Astrocyte of the cerebellum (primary cell): ENCODE results near the gene CTU1.

Source experiments
- DNase-seq: peaks from one replicate; pipeline ENCODE4 v3.0.0-alpha.2; 2011; ENCODE audit warnings: low read depth
- H3K4me3 ChIP-seq: 2 replicates; pipeline ENCODE4 v1.5.1; 2011; ENCODE audit warnings: mild to moderate bottlenecking, low read depth, low read length, moderate library complexity
- CTCF ChIP-seq: IDR thresholded peaks from 2 replicates; pipeline ENCODE4 v1.5.1; 2012; ENCODE audit warnings: low read length, low read depth, moderate library complexity, mild to moderate bottlenecking; ENCODE audit errors: missing control alignments
- in situ Hi-C: cut with HindIII; loops from 2 replicates; pipeline ENCODE4 v1.10.0; 2017; ENCODE audit warnings: low sequenced_read_pairs

The CTU1 gene

GRCh38 chr19:51071095-51071405, 37.2 kb downstream of the CTU1 start:
- in situ Hi-C loops, result no loop called here
- DNase-seq, result no peak
- H3K4me3 ChIP-seq, result no peak overlapping the region
- no peak for TF ChIP-seq CTCF

DNA sequence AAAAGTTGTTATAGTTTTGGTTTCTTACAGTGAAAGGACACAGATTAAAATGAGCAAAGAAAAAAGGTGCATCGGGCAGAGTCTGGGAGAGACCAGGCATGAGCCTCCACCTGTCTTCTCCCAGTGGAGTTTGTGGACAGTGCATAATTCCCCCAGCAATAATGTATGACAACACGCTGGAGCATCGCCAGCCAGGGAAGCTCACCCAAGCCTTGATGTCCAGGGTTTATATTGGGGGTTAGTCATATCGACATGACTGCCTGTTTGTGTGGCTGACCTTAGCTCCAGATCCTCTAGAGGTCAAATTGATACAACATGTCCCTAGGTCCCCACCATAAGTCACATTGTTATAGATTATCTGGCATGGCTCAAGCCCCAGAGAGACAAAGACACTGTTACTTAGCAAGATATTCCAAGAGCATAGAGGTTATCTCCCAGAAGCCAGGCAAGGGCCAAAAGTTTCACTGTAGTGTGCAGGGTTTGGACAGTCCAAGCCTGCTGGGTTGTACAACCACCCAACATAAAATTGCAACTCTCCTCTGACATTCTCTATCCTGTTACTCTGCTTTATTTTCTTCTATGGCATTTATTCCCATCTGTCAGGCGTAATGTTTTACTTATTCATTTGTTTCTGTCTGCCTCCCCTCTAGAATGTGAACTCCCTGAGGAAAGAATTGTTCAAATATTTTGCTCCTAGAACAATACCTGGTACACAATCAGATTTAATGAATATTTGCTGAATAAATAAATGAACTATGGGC, 37.7 kb downstream of the CTU1 start:
- H3K4me3 ChIP-seq, result no peak overlapping the region
- DNase-seq, result no peak
- in situ Hi-C loops, result no loop called here
- no peak for TF ChIP-seq CTCF

DNA sequence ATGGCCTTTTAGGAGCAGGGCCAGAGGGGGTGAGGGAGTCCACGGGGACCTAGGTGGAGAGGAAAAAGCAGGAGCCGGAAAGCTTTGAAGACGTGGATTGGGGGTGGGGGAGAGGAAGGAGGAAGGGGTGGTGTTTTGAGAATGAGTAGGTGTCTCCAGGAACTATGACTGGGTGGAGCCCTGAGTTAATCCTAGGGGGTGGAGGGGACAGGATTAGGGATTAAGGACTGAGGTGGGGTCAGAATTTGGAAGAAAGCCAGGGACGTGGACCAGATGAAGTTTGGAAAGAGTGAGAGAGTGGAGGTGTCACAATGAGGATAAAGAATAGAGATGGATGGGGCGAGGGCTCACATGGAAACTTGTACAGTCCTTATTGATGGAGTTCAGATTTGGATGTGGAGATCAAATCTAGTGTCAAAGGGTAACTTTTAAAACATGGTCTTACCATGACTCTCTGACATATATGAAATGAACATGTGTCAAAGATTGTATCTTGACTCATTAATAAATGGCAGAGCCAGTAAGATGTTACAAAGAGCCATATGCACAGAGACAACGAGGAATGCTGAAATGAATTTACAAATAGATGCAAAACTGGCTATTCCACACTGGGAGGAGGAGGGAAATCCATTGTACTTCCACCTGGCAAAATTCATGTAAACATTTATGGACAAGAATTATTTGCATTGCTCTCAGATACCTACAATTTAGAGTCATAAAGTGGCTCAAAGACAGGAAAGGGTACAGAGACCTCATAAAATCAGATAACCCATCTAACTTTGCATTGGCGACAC, 41.6 kb downstream of the CTU1 start:
- DNase-seq, result no peak

DNA sequence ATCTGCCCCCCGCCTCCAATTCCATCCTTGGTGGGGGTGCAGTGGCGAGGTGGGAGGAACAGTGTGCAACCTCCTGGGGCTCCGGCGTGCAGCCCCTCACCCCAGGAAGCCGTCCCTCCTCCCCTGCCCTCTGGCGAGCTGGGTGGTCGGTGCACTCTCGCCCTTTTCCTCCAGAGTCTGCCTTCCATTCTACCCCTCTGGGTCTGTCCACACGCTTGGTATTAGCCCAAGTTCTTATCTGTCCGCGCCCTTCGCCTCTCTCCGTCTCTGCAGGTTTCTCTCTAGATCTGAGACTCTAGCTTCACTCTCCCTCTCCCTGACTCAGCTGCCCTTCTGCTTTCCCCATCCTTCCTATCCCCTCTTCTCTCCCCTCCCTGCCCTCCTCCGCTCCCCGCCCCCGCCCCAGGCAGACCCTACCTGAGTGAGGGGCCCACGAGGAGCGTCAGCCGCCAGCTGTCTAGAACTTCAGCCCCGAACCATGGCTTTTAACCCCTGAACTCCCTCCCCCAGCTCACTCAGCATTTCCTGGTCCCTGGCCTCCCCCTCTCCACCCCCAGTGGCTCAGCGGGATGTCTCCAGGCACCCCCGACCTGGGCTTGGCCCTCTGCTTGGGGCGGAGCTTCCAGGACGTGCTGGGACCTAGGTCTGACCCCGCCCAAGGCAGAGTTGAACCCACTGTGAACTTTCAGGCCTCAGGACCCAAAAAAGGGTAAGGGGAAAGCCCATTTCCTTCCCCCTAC, 42.8 kb downstream of the CTU1 start:
- no peak for TF ChIP-seq CTCF
- in situ Hi-C loops, result no loop called here
- no peak for DNase-seq
- no peak overlapping the region for H3K4me3 ChIP-seq

More for the DNA sequence above, 41.6 kb downstream of the CTU1 start:
- no peak overlapping the region for H3K4me3 ChIP-seq
- in situ Hi-C loops, result no loop called here
- TF ChIP-seq CTCF, result no peak

- no peak for TF ChIP-seq CTCF
- DNase-seq, result no peak
- in situ Hi-C loops, result no loop called here
- no peak within 1 kb of the TSS for H3K4me3 ChIP-seq
These were observed 43.5 kb downstream of the CTU1 start, which contains the start of gene KLK13 for GRCh38 chr19:51064534-51065220. TSS of gene KLK13 (minus strand) at chr19:51065092. CDS start at chr19:51065067, 25 bp downstream.

GRCh38 chr19:51063664-51064063, 44.5 kb downstream of the CTU1 start:
- in situ Hi-C loops, result no loop called here
- no peak for DNase-seq
- TF ChIP-seq CTCF, result no peak
- H3K4me3 ChIP-seq, result no peak overlapping the region
